Liver (tissue), 9 donors: ENCODE measurements around the gene ZBTB17. TPM values are rescaled to one million over a fixed set of nuclear protein-coding genes. Genes with fewer than 3 reads are reported as not detected.

Experiments used
- DNase-seq: peaks from one replicate; pipeline ENCODE4 v3.0.0-alpha.2; 2017; ENCODE audit warnings: low spot score
- H3K27ac ChIP-seq, 2 donors: one replicate each; pipeline ENCODE4 v1.7.0; 2013; ENCODE audit warnings: inconsistent platforms in 2 of 2, low read length in 2 of 2, control low read depth in 1 of 2, low read depth in 1 of 2, mild to moderate bottlenecking in 1 of 2
- H3K27me3 ChIP-seq, 4 donors: one replicate each; pipeline versions ENCODE4 v1.6.1 to v1.7.0; 2013; ENCODE audit warnings: low read length in 3 of 4, inconsistent platforms in 1 of 4, mild to moderate bottlenecking in 1 of 4, moderate library complexity in 1 of 4; ENCODE audit not compliant: control insufficient read depth in 4 of 4, insufficient read depth in 4 of 4
- H3K36me3 ChIP-seq, 4 donors: one replicate each; pipeline versions ENCODE4 v1.6.1 to v1.7.0; 2013; ENCODE audit warnings: low read length in 3 of 4, mild to moderate bottlenecking in 3 of 4, low read depth in 1 of 4, moderate library complexity in 1 of 4; ENCODE audit not compliant: control insufficient read depth in 4 of 4, insufficient read depth in 3 of 4
- H3K4me1 ChIP-seq, 4 donors: one replicate each; pipeline versions ENCODE4 v1.6.1 to v1.7.0; 2013; ENCODE audit warnings: low read length in 3 of 4, mild to moderate bottlenecking in 3 of 4, moderate library complexity in 1 of 4; ENCODE audit not compliant: control insufficient read depth in 4 of 4, insufficient read depth in 4 of 4
- H3K4me3 ChIP-seq, 3 donors: one replicate each; pipeline versions ENCODE4 v1.6.1 to v1.7.0; 2013; ENCODE audit warnings: low read length in 3 of 3, control low read depth in 1 of 3, low read depth in 1 of 3, mild to moderate bottlenecking in 1 of 3
- H3K9ac ChIP-seq, 2 donors: one replicate each; pipeline ENCODE4 v1.7.0; 2013; ENCODE audit warnings: low read length in 2 of 2, mild to moderate bottlenecking in 2 of 2, moderate library complexity in 2 of 2, control low read depth in 1 of 2, low read depth in 1 of 2
- H3K9me3 ChIP-seq, 4 donors: one replicate each; pipeline versions ENCODE4 v1.6.1 to v1.7.0; 2013; ENCODE audit warnings: low read length in 3 of 4; ENCODE audit not compliant: control insufficient read depth in 4 of 4
- ATF3 ChIP-seq: IDR thresholded peaks from 2 replicates; pipeline ENCODE4 v1.6.1; 2016; ENCODE audit warnings: antibody characterized with exemption
- CTCF ChIP-seq: fragments of 150-350 bp; IDR thresholded peaks from 2 replicates; pipeline ENCODE4 v1.5.1; 2017; ENCODE audit warnings: improper control_type of control experiment, low read depth, low read length; ENCODE audit not compliant: missing input control
- EGR1 ChIP-seq, 2 donors: IDR thresholded peaks; 2 replicates each; pipeline ENCODE4 v1.6.1; 2016 to 2018; ENCODE audit warnings: antibody characterized with exemption in 2 of 2, low read depth in 2 of 2
- FOXA1 ChIP-seq: IDR thresholded peaks from 2 replicates; pipeline ENCODE4 v1.6.1; 2016; ENCODE audit warnings: antibody characterized with exemption
- FOXA2 ChIP-seq: IDR thresholded peaks from 2 replicates; pipeline ENCODE4 v1.6.1; 2016; ENCODE audit warnings: antibody characterized with exemption
- GABPA ChIP-seq, 2 donors: IDR thresholded peaks in 1 of 2; conservative IDR thresholded peaks in 1 of 2; 2 replicates each; pipeline ENCODE4 v1.6.1; 2016; ENCODE audit warnings: antibody characterized with exemption in 2 of 2, mild to moderate bottlenecking in 1 of 2, moderate library complexity in 1 of 2
- HNF4A ChIP-seq, 2 donors: conservative IDR thresholded peaks; 2 replicates each; pipeline ENCODE4 v1.6.1; 2016; ENCODE audit warnings: antibody characterized with exemption in 2 of 2, mild to moderate bottlenecking in 2 of 2
- HNF4G ChIP-seq: IDR thresholded peaks from 2 replicates; pipeline ENCODE4 v1.6.1; 2016; ENCODE audit warnings: antibody characterized with exemption
- JUND ChIP-seq, 2 donors: IDR thresholded peaks; 2 replicates each; pipeline ENCODE4 v1.6.1; 2016; ENCODE audit warnings: antibody characterized with exemption in 2 of 2
- NR2F2 ChIP-seq: IDR thresholded peaks from 2 replicates; pipeline ENCODE4 v1.6.1; 2016; ENCODE audit warnings: antibody characterized with exemption
- RAD21 ChIP-seq, 2 donors: IDR thresholded peaks; 2 replicates each; pipeline ENCODE4 v1.6.1; 2016; ENCODE audit warnings: antibody characterized with exemption in 2 of 2, mild to moderate bottlenecking in 2 of 2
- RXRA ChIP-seq, 2 donors: IDR thresholded peaks; 2 replicates each; pipeline ENCODE4 v1.6.1; 2017 to 2018; ENCODE audit warnings: antibody characterized with exemption in 2 of 2, mild to moderate bottlenecking in 1 of 2
- TAF1 ChIP-seq: conservative IDR thresholded peaks from 2 replicates; pipeline ENCODE4 v1.6.1; 2016; ENCODE audit warnings: antibody characterized with exemption, mild to moderate bottlenecking
- YY1 ChIP-seq: IDR thresholded peaks from 2 replicates; pipeline ENCODE4 v1.6.1; 2016; ENCODE audit warnings: antibody characterized with exemption, mild to moderate bottlenecking
- ZBTB33 ChIP-seq: IDR thresholded peaks from 2 replicates; pipeline ENCODE4 v1.6.1; 2016; ENCODE audit warnings: antibody characterized with exemption
- WGBS: extraction: QIAGEN DNeasy Blood & Tissue Kit; methylation state at CpG from one replicate; pipeline ENCODE4 v1.1.7; 2013; 5-methylcytosine and 5-hydroxymethylcytosine counted together
- polyA plus RNA-seq, 2 donors: library from polyadenylated mRNA; stranded (reverse) in 1 of 2; unstranded in 1 of 2; fragments of 200-250 nt in 1 of 2; fragments of >200 nt in 1 of 2; fragmentation: Nextera tagmentation in 1 of 2; extraction: Ambion mirVana in 1 of 2; gene quantifications; one replicate each; pipeline versions ENCODE4 v1.2.1 to v1.2.3, GENCODE V29; 2013 to 2015
- total RNA-seq, 2 donors: library from RNA; depleted of rRNA; stranded (reverse); fragments of >200 nt; gene quantifications; one replicate each; pipeline ENCODE4 v1.2.3, GENCODE V29; 2014
- donor health status: healthy.
- donor health status: healthy.
- donor health status: healthy.
- donor health status: healthy.
- donor health status: healthy.

ZBTB17 gene
- total and polyA plus RNA-seq, 4 donors: 8.9 to 15.1 (median 9.9) TPM

- TF ChIP-seq GABPA (IDR thresholded peaks at IDR 0.05 in 1 of 2, conservative IDR thresholded peaks at IDR 0.05 in 1 of 2) (no peak), ATF3 (no peak)
Measured at GRCh38 chr1:16009030-16009460, 33.1 kb upstream of the ZBTB17 start (continued).

DNA sequence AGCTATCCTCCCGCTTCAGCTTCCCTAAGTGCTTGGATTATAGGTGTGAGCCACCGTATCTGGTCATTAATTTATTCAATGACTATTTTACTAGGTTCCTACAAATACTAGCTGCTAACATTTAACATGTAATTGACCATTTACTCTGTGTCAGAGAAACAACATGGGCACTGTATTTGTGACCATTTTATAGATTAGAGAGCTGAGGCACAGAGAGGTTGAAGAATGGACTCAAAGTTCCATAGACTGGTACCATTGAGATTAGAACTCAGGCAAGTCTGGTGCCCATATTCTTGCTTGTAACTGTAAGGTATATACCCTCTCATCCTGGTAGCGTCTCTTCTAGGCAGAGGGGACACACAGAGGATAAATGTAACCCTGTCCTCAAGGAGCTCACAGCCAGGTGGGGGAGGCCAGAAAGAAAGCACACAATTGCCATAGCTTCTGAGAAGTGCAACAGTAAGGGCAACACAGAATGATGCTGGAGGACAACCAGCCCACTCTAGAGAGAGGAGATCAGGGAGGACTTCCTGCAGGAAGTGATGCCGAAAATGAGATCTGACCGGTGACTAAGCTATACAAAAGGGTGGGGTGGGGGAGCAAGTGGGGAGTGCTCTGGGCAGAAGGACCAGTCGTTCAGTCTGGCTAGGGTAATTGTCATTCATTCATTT, 31.9 kb upstream of the ZBTB17 start:
- 83% methylated on average over 6 of the region's 6 CpGs for WGBS
- Histone ChIP-seq H3K4me1 (peaks cover 0 to 10% (median 6%) of the 10 kb centered on the region in 4 donors), H3K9me3 (no peaks in the 10 kb centered on the region), H3K4me3 (no peak overlapping the region), H3K36me3 (no peaks in the 10 kb centered on the region), H3K27ac (no peak overlapping the region), H3K27me3 (no peaks in the 10 kb centered on the region), H3K9ac (no peak overlapping the region)
- DNase-seq: no peak
- TF ChIP-seq NR2F2 (no peak), GABPA (IDR thresholded peaks at IDR 0.05 in 1 of 2, conservative IDR thresholded peaks at IDR 0.05 in 1 of 2) (no peak), FOXA1 (no peak), RXRA (IDR thresholded peaks at IDR 0.05) (no peak)

DNA sequence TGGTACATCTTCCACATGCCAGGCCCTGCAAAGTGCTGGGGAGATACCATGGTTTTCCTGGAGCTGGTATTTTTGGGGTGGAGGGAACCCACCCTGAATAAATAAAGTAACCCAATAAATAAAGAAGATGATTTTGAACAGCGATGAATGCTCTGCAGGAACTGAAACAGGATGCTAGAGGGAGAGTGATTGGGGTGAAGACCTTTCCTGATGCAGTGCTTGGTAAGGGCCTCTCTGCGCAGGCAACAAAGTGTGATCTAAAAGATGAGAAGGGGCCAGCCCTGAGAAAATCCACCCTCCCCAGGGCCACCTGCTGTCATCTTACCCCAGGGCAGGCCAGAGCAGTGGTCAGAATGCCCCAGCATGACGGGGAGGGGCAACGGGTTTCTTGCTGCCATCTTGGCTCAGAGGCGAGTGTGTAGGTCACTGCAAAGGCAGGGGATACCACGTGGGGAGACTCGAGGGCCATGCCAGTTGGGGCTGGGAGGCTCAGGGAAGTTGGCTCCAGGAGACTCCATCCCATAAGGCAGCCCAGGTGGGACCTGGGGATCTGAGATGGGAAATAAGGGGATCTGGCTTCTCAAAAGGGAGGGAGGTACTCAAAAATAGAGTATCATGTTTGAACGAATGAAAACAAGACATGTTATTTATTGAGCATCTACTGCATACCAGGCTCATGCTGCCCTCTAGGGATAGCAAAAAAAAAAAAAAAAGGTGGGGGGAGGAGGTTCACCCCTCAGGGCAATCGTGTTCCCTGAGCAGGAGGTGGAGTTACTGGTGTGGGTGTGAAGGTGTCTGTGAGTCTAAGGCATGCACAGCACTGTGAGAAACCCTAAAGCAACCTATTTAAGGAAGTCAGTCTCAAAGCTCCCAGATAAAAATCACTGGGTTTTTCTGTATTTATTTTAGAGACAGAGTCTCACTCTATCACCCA, 30.9 kb upstream of the ZBTB17 start:
- 66% methylated on average over 9 of the region's 9 CpGs for WGBS
- Histone ChIP-seq H3K4me3 (no peak overlapping the region), H3K9ac (no peak overlapping the region), H3K27me3 (no peaks in the 10 kb centered on the region), H3K36me3 (no peaks in the 10 kb centered on the region), H3K9me3 (no peaks in the 10 kb centered on the region), H3K27ac (no peak overlapping the region), H3K4me1 (peaks cover 0 to 6% (median 2%) of the 10 kb centered on the region in 4 donors)
- no peak for TF ChIP-seq YY1
- no peak for TF ChIP-seq ATF3
- TF ChIP-seq RAD21 (IDR thresholded peaks at IDR 0.05): peak; percentile 38 to 41
- no peak for TF ChIP-seq FOXA2
- no peak for DNase-seq

GRCh38 chr1:16006010-16006409, 30.1 kb upstream of the ZBTB17 start:
- Histone ChIP-seq H3K4me1 (peaks cover 0 to 6% (median 2%) of the 10 kb centered on the region in 4 donors), H3K4me3 (no peak overlapping the region), H3K27me3 (no peaks in the 10 kb centered on the region), H3K36me3 (no peaks in the 10 kb centered on the region), H3K9ac (no peak overlapping the region), H3K27ac (no peak overlapping the region), H3K9me3 (no peaks in the 10 kb centered on the region)
- 87% methylated on average over 11 of the region's 11 CpGs for WGBS
- TF ChIP-seq EGR1 (IDR thresholded peaks at IDR 0.05; ENCODE audit: low read depth in 2 of 2): no peak
- TF ChIP-seq FOXA2: no peak
- TF ChIP-seq RXRA (IDR thresholded peaks at IDR 0.05): no peak
- no peak for TF ChIP-seq FOXA1
- no peak for TF ChIP-seq TAF1
- no peak for TF ChIP-seq HNF4A (conservative IDR thresholded peaks at IDR 0.05)
- no peak for TF ChIP-seq ATF3
- no peak for TF ChIP-seq GABPA (IDR thresholded peaks at IDR 0.05 in 1 of 2, conservative IDR thresholded peaks at IDR 0.05 in 1 of 2)
- no peak for TF ChIP-seq YY1
- no peak for TF ChIP-seq RAD21 (IDR thresholded peaks at IDR 0.05)
- no peak for TF ChIP-seq JUND (IDR thresholded peaks at IDR 0.05)
- no peak for TF ChIP-seq HNF4G
- no peak for TF ChIP-seq CTCF
- TF ChIP-seq ZBTB33: no peak
- TF ChIP-seq NR2F2: no peak
- DNase-seq: no peak
